ENCODE data around the gene ADPRM.

- TF ChIP-seq CTCF (IDR thresholded peaks at IDR 0.05; ENCODE audit: borderline replicate concordance, extremely low read depth, low read length, poor library complexity, severe bottlenecking) (no peak), EZH2 (IDR thresholded peaks at IDR 0.05; ENCODE audit: borderline replicate concordance, low read depth, low read length, severe bottlenecking) (no peak)
These were observed 18.8 kb downstream of the ADPRM start for GRCh38 chr17:10716218-10716617.
